ENCODE results near the gene RASAL1. TPM values are rescaled to one million over a fixed set of nuclear protein-coding genes. Genes with fewer than 3 reads are reported as not detected.

The RASAL1 gene
- total RNA-seq, 1 experiment from 2014 or later = not detected

- Mint-ChIP-seq H3K27me3 (ENCODE audit: insufficient read depth, unreplicated experiment) (peaks cover 7% of the 10 kb centered on the region), H3K36me3 (ENCODE audit: insufficient read depth, unreplicated experiment) (no peaks in the 10 kb centered on the region), H3K4me1 (ENCODE audit: low read depth, unreplicated experiment) (peaks cover 2% of the 10 kb centered on the region), H3K4me3 (ENCODE audit: unreplicated experiment) (no peak overlapping the region), H3K27ac (ENCODE audit: unreplicated experiment) (no peak overlapping the region), H3K9me3 (ENCODE audit: unreplicated experiment) (no peaks in the 10 kb centered on the region)
- Histone ChIP-seq H3K4me1 (0 out of 2 replicates have a peak, but pooled peaks cover 4% of the 10 kb centered on the region), H3K4me3 (ENCODE audit: low read depth, low read length) (no peak overlapping the region), H3K27me3 (replicated peaks; ENCODE audit: control insufficient read depth, insufficient read depth, low read length) (no peaks in the 10 kb centered on the region; the same call in 1 of the 2 replicates), H3K36me3 (ENCODE audit: control insufficient read depth, insufficient read depth, low read length) (no peaks in the 10 kb centered on the region), H3K9me3 (no peaks in the 10 kb centered on the region)
- intact Hi-C loops (cut with micrococcal nuclease; ENCODE audit: unreplicated experiment) = loop anchor here (1.0 kb wide), 1 partner anchor 50 kb away; no protein-coding TSS in a partner anchor
- no peak for TF ChIP-seq CTCF (IDR thresholded peaks at IDR 0.05; ENCODE audit: insufficient read depth in 1 of 2, low read depth in 1 of 2, low read length in 1 of 2, severe bottlenecking in 1 of 2, unreplicated experiment in 1 of 2)
- POLR2A ChIA-PET = no interaction called here
- CTCF ChIA-PET = interaction anchor here (1.0 kb wide), 1 partner anchor 105 kb away, joined by 4 read pairs; no protein-coding TSS in a partner anchor
- peak in 1 of 2 experiments; percentile 10 for DNase-seq
- no TSS peak for BruUV-seq (replicated peaks)
Observed at GRCh38 chr12:113097716-113098440, 37.7 kb downstream of the RASAL1 start.

GRCh38 chr12:113096675-113097461 is 38.7 kb downstream of the RASAL1 start:
- no peaks in the 10 kb centered on the region for H3K36me3 Mint-ChIP-seq (ENCODE audit: insufficient read depth, unreplicated experiment)
- no peak for TF ChIP-seq CTCF (IDR thresholded peaks at IDR 0.05; ENCODE audit: insufficient read depth in 1 of 2, low read depth in 1 of 2, low read length in 1 of 2, severe bottlenecking in 1 of 2, unreplicated experiment in 1 of 2)
- no peaks in the 10 kb centered on the region for H3K9me3 Mint-ChIP-seq (ENCODE audit: unreplicated experiment)
- CTCF ChIA-PET = interaction anchor here (0.6 kb wide), 1 partner anchor 52 kb away, joined by 3 read pairs; no protein-coding TSS in a partner anchor
- DNase-seq = no peak
- Histone ChIP-seq H3K4me1 (0 out of 2 replicates have a peak, but pooled peaks cover 4% of the 10 kb centered on the region), H3K27me3 (replicated peaks; ENCODE audit: control insufficient read depth, insufficient read depth, low read length) (no peaks in the 10 kb centered on the region; the same call in 1 of the 2 replicates), H3K9me3 (no peaks in the 10 kb centered on the region), H3K36me3 (ENCODE audit: control insufficient read depth, insufficient read depth, low read length) (no peaks in the 10 kb centered on the region), H3K4me3 (ENCODE audit: low read depth, low read length) (no peak overlapping the region)
- intact Hi-C loops (cut with micrococcal nuclease; ENCODE audit: unreplicated experiment) = no loop called here
- H3K4me1 Mint-ChIP-seq (ENCODE audit: low read depth, unreplicated experiment) = peaks cover 6% of the 10 kb centered on the region
- H3K27me3 Mint-ChIP-seq (ENCODE audit: insufficient read depth, unreplicated experiment) = peaks cover 6% of the 10 kb centered on the region
- no peak overlapping the region for H3K27ac Mint-ChIP-seq (ENCODE audit: unreplicated experiment)
- no TSS peak for BruUV-seq (replicated peaks)
- H3K4me3 Mint-ChIP-seq (ENCODE audit: unreplicated experiment) = no peak overlapping the region
- POLR2A ChIA-PET = no interaction called here

- Histone ChIP-seq H3K9me3 (no peaks in the 10 kb centered on the region), H3K4me3 (ENCODE audit: low read depth, low read length) (no peak overlapping the region), H3K4me1 (0 out of 2 replicates have a peak, but pooled peaks cover 4% of the 10 kb centered on the region), H3K27me3 (replicated peaks; ENCODE audit: control insufficient read depth, insufficient read depth, low read length) (no peaks in the 10 kb centered on the region; the same call in 1 of the 2 replicates), H3K36me3 (ENCODE audit: control insufficient read depth, insufficient read depth, low read length) (no peaks in the 10 kb centered on the region)
- CTCF ChIA-PET = no interaction called here
- no peaks in the 10 kb centered on the region for H3K36me3 Mint-ChIP-seq (ENCODE audit: insufficient read depth, unreplicated experiment)
- no peak for TF ChIP-seq CTCF (IDR thresholded peaks at IDR 0.05; ENCODE audit: insufficient read depth in 1 of 2, low read depth in 1 of 2, low read length in 1 of 2, severe bottlenecking in 1 of 2, unreplicated experiment in 1 of 2)
- no peaks in the 10 kb centered on the region for H3K9me3 Mint-ChIP-seq (ENCODE audit: unreplicated experiment)
- intact Hi-C loops (cut with micrococcal nuclease; ENCODE audit: unreplicated experiment) = no loop called here
- no TSS peak for BruUV-seq (replicated peaks)
- H3K4me3 Mint-ChIP-seq (ENCODE audit: unreplicated experiment) = no peak overlapping the region
- POLR2A ChIA-PET = no interaction called here
- peaks cover 11% of the 10 kb centered on the region for H3K27me3 Mint-ChIP-seq (ENCODE audit: insufficient read depth, unreplicated experiment)
- H3K4me1 Mint-ChIP-seq (ENCODE audit: low read depth, unreplicated experiment) = peaks cover 6% of the 10 kb centered on the region
- H3K27ac Mint-ChIP-seq (ENCODE audit: unreplicated experiment) = no peak overlapping the region
- DNase-seq = no peak
Observed at GRCh38 chr12:113095405-113095804, 40.2 kb downstream of the RASAL1 start.

All from Caco-2 (cell line).